Measurements from ENCODE around the gene MTARC1. TPM values are rescaled to one million over a fixed set of nuclear protein-coding genes. Genes with fewer than 3 reads are reported as not detected.

Gene MTARC1
- total and polyA plus RNA-seq, 9 donors = 3.3 to 9.3 (median 4.3) TPM

- Histone ChIP-seq H3K4me1 (ENCODE audit: control insufficient read depth, insufficient read depth, low read length) (no peaks in the 10 kb centered on the region), H3K4me3 (ENCODE audit: low read length) (no peak overlapping the region), H3K9me3 (replicated peaks; ENCODE audit: control insufficient read depth, low read depth, low read length) (no peaks in the 10 kb centered on the region), H3K27ac (ENCODE audit: low read length) (no peak overlapping the region), H3K36me3 (ENCODE audit: control insufficient read depth, insufficient read depth, low read length) (no peaks in the 10 kb centered on the region), H3K27me3 (ENCODE audit: control insufficient read depth, insufficient read depth, low read length) (peaks cover 3% of the 10 kb centered on the region)
- no CpG with 5 or more reads among the region's 6 CpGs for WGBS (ENCODE audit: insufficient coverage)
- no peak for DNase-seq
Measured at GRCh38 chr1:220825819-220826551, 39.3 kb downstream of the MTARC1 start.

GRCh38 chr1:220826729-220827128 lies 40.0 kb downstream of the MTARC1 start:
- no peaks in the 10 kb centered on the region for H3K36me3 ChIP-seq (ENCODE audit: control insufficient read depth, insufficient read depth, low read length)
- H3K27ac ChIP-seq (ENCODE audit: low read length) = no peak overlapping the region
- H3K27me3 ChIP-seq (ENCODE audit: control insufficient read depth, insufficient read depth, low read length) = peaks cover 3% of the 10 kb centered on the region
- H3K4me3 ChIP-seq (ENCODE audit: low read length) = no peak overlapping the region
- no peaks in the 10 kb centered on the region for H3K9me3 ChIP-seq (replicated peaks; ENCODE audit: control insufficient read depth, low read depth, low read length)
- no peaks in the 10 kb centered on the region for H3K4me1 ChIP-seq (ENCODE audit: control insufficient read depth, insufficient read depth, low read length)
- WGBS (ENCODE audit: insufficient coverage) = no CpG with 5 or more reads among the region's 5 CpGs
- DNase-seq = no peak

GRCh38 chr1:220827445-220828178 lies 40.9 kb downstream of the MTARC1 start:
- WGBS (ENCODE audit: insufficient coverage) = 35% methylated on average over 2 of the region's 4 CpGs

GRCh38 chr1:220828179-220828490 lies 41.4 kb downstream of the MTARC1 start:
- no peaks in the 10 kb centered on the region for H3K36me3 ChIP-seq (ENCODE audit: control insufficient read depth, insufficient read depth, low read length)
- H3K27me3 ChIP-seq (ENCODE audit: control insufficient read depth, insufficient read depth, low read length) = peaks cover 3% of the 10 kb centered on the region
- no peak overlapping the region for H3K27ac ChIP-seq (ENCODE audit: low read length)
- no peak overlapping the region for H3K4me3 ChIP-seq (ENCODE audit: low read length)
- H3K9me3 ChIP-seq (replicated peaks; ENCODE audit: control insufficient read depth, low read depth, low read length) = peaks cover 2% of the 10 kb centered on the region
- WGBS (ENCODE audit: insufficient coverage) = 82% methylated on average over 3 of the region's 4 CpGs
- DNase-seq = no peak
- H3K4me1 ChIP-seq (ENCODE audit: control insufficient read depth, insufficient read depth, low read length) = no peaks in the 10 kb centered on the region

More at GRCh38 chr1:220827445-220828178, 40.9 kb downstream of the MTARC1 start:
- no peak for DNase-seq
- peaks cover 2% of the 10 kb centered on the region for H3K9me3 ChIP-seq (replicated peaks; ENCODE audit: control insufficient read depth, low read depth, low read length)
- peak overlapping the region; percentile 20 for H3K27ac ChIP-seq (ENCODE audit: low read length)
- no peaks in the 10 kb centered on the region for H3K4me1 ChIP-seq (ENCODE audit: control insufficient read depth, insufficient read depth, low read length)
- H3K4me3 ChIP-seq (ENCODE audit: low read length) = no peak overlapping the region
- H3K27me3 ChIP-seq (ENCODE audit: control insufficient read depth, insufficient read depth, low read length) = peaks cover 3% of the 10 kb centered on the region
- H3K36me3 ChIP-seq (ENCODE audit: control insufficient read depth, insufficient read depth, low read length) = no peaks in the 10 kb centered on the region

- peaks cover 3% of the 10 kb centered on the region for H3K27me3 ChIP-seq (ENCODE audit: control insufficient read depth, insufficient read depth, low read length)
- peaks cover 2% of the 10 kb centered on the region for H3K9me3 ChIP-seq (replicated peaks; ENCODE audit: control insufficient read depth, low read depth, low read length)
- DNase-seq = no peak
- WGBS (ENCODE audit: insufficient coverage) = no CpG with 5 or more reads among the region's 4 CpGs
- H3K36me3 ChIP-seq (ENCODE audit: control insufficient read depth, insufficient read depth, low read length) = no peaks in the 10 kb centered on the region
- peaks cover 2% of the 10 kb centered on the region for H3K4me1 ChIP-seq (ENCODE audit: control insufficient read depth, insufficient read depth, low read length)
- no peak overlapping the region for H3K4me3 ChIP-seq (ENCODE audit: low read length)
- H3K27ac ChIP-seq (ENCODE audit: low read length) = no peak overlapping the region
Measured at GRCh38 chr1:220828950-220829586, 42.4 kb downstream of the MTARC1 start.

GRCh38 chr1:220833436-220833835 lies 46.7 kb downstream of the MTARC1 start:
- no CpG with 5 or more reads among the region's 2 CpGs for WGBS (ENCODE audit: insufficient coverage)
- Histone ChIP-seq H3K9me3 (replicated peaks; ENCODE audit: control insufficient read depth, low read depth, low read length) (peaks cover 2% of the 10 kb centered on the region), H3K4me3 (ENCODE audit: low read length) (no peak overlapping the region), H3K27ac (ENCODE audit: low read length) (no peak overlapping the region), H3K36me3 (ENCODE audit: control insufficient read depth, insufficient read depth, low read length) (no peaks in the 10 kb centered on the region), H3K27me3 (ENCODE audit: control insufficient read depth, insufficient read depth, low read length) (no peaks in the 10 kb centered on the region), H3K4me1 (ENCODE audit: control insufficient read depth, insufficient read depth, low read length) (peaks cover 2% of the 10 kb centered on the region)
- DNase-seq = no peak

- Histone ChIP-seq H3K4me3 (ENCODE audit: low read length) (no peak overlapping the region), H3K36me3 (ENCODE audit: control insufficient read depth, insufficient read depth, low read length) (no peaks in the 10 kb centered on the region), H3K9me3 (replicated peaks; ENCODE audit: control insufficient read depth, low read depth, low read length) (peaks cover 2% of the 10 kb centered on the region), H3K27ac (ENCODE audit: low read length) (no peak overlapping the region), H3K27me3 (ENCODE audit: control insufficient read depth, insufficient read depth, low read length) (no peaks in the 10 kb centered on the region), H3K4me1 (ENCODE audit: control insufficient read depth, insufficient read depth, low read length) (peaks cover 2% of the 10 kb centered on the region)
- 76% methylated on average over 4 of the region's 4 CpGs for whole genome bisulfite sequencing (ENCODE audit: insufficient coverage)
- DNase-seq = no peak
Measured at GRCh38 chr1:220834155-220834870, 47.6 kb downstream of the MTARC1 start.

Other genes with a start within 250 kb of the MTARC1 start
- gene C1orf115, start 96.5 kb upstream of the MTARC1 start, total RNA-seq = 11.1 TPM
- 10 to 100 TPM; 10.4 to 18.8 (median 12.2) TPM for gene C1orf115, start 96.5 kb upstream of the MTARC1 start, polyA plus RNA-seq (ENCODE audit: insufficient read depth in 1 of 8, insufficient read length in 8 of 8, low replicate concordance in 1 of 8)
- gene MTARC2, start 38.6 kb upstream of the MTARC1 start, total RNA-seq = 7.0 TPM
- gene MTARC2, start 38.6 kb upstream of the MTARC1 start, polyA plus RNA-seq (ENCODE audit: insufficient read depth in 1 of 8, insufficient read length in 8 of 8, low replicate concordance in 1 of 8) = 10 to 100 TPM; 13.3 to 21.4 (median 16.4) TPM
- gene HLX, start 92.5 kb downstream of the MTARC1 start, total RNA-seq = 12.8 TPM
- gene HLX, start 92.5 kb downstream of the MTARC1 start, polyA plus RNA-seq (ENCODE audit: insufficient read depth in 1 of 8, insufficient read length in 8 of 8, low replicate concordance in 1 of 8) = 10 to 100 TPM; 13.8 to 29.8 (median 25.8) TPM

Data from muscle of leg (tissue), 11 donors.